ENCODE data around the gene C1QTNF5. TPM values are rescaled to one million over a fixed set of nuclear protein-coding genes. Genes with fewer than 3 reads are reported as not detected.

The C1QTNF5 gene
- total and polyA plus RNA-seq, 2 experiments from 2014 or later = 13.7 to 18.0 TPM

GRCh38 chr11:119307974-119308373 is 32.7 kb downstream of the C1QTNF5 start:
- H3K9me2 ChIP-seq (replicated peaks; ENCODE audit: insufficient read depth) = no peaks in the 10 kb centered on the region
- no peak overlapping the region for H3K27ac ChIP-seq
- H3K9me3 ChIP-seq (ENCODE audit: low read depth) = no peaks in the 10 kb centered on the region
- H3K79me2 ChIP-seq = no peaks in the 10 kb centered on the region
- H3K4me2 ChIP-seq = no peak overlapping the region
- DNase-seq (ENCODE audit: low spot score) = no peak
- TF ChIP-seq EZH2 (IDR thresholded peaks at IDR 0.05; ENCODE audit: borderline replicate concordance) (no peak), EZH2phosphoT487 (IDR thresholded peaks at IDR 0.05; ENCODE audit: low read depth, severe bottlenecking, unreplicated experiment) (no peak), CTCF (IDR thresholded peaks at IDR 0.05; ENCODE audit: poor library complexity) (no peak)
- 95% methylated on average over 5 of the region's 5 CpGs for WGBS (ENCODE audit: low lambda C conversion rate, missing lambda C conversion rate)
- no peak overlapping the region for H3K4me3 ChIP-seq
- no peak overlapping the region for H2AFZ ChIP-seq
- H3K27me3 ChIP-seq = no peaks in the 10 kb centered on the region
- no peaks in the 10 kb centered on the region for H4K20me1 ChIP-seq (ENCODE audit: insufficient read depth, poor library complexity, severe bottlenecking)
- no peaks in the 10 kb centered on the region for H3K4me1 ChIP-seq (ENCODE audit: insufficient read depth)
- H3K36me3 ChIP-seq (replicated peaks; ENCODE audit: insufficient read depth, low read depth) = no peaks in the 10 kb centered on the region

GRCh38 chr11:119307219-119307618 is 33.5 kb downstream of the C1QTNF5 start:
- Histone ChIP-seq H2AFZ (no peak overlapping the region), H3K27me3 (no peaks in the 10 kb centered on the region), H3K9me3 (ENCODE audit: low read depth) (no peaks in the 10 kb centered on the region), H3K4me2 (no peak overlapping the region), H3K4me3 (no peak overlapping the region), H4K20me1 (ENCODE audit: insufficient read depth, poor library complexity, severe bottlenecking) (no peaks in the 10 kb centered on the region), H3K4me1 (ENCODE audit: insufficient read depth) (no peaks in the 10 kb centered on the region), H3K36me3 (replicated peaks; ENCODE audit: insufficient read depth, low read depth) (no peaks in the 10 kb centered on the region), H3K9me2 (replicated peaks; ENCODE audit: insufficient read depth) (no peaks in the 10 kb centered on the region), H3K27ac (no peak overlapping the region), H3K79me2 (no peaks in the 10 kb centered on the region)
- TF ChIP-seq CTCF (IDR thresholded peaks at IDR 0.05; ENCODE audit: poor library complexity) (no peak), EZH2 (IDR thresholded peaks at IDR 0.05; ENCODE audit: borderline replicate concordance) (no peak), EZH2phosphoT487 (IDR thresholded peaks at IDR 0.05; ENCODE audit: low read depth, severe bottlenecking, unreplicated experiment) (no peak)
- no peak for DNase-seq (ENCODE audit: low spot score)
- WGBS (ENCODE audit: low lambda C conversion rate, missing lambda C conversion rate) = 79% methylated on average over 1 of the region's 1 CpG

- no peak overlapping the region for H2AFZ ChIP-seq
- no peaks in the 10 kb centered on the region for H3K9me3 ChIP-seq (ENCODE audit: low read depth)
- H3K36me3 ChIP-seq (replicated peaks; ENCODE audit: insufficient read depth, low read depth) = no peaks in the 10 kb centered on the region
- no peaks in the 10 kb centered on the region for H3K9me2 ChIP-seq (replicated peaks; ENCODE audit: insufficient read depth)
- no peaks in the 10 kb centered on the region for H3K79me2 ChIP-seq
- DNase-seq (ENCODE audit: low spot score) = no peak
- no peaks in the 10 kb centered on the region for H3K4me1 ChIP-seq (ENCODE audit: insufficient read depth)
- no peak overlapping the region for H3K4me3 ChIP-seq
- 83% methylated on average over 5 of the region's 5 CpGs for WGBS (ENCODE audit: low lambda C conversion rate, missing lambda C conversion rate)
- H3K27ac ChIP-seq = no peak overlapping the region
- H4K20me1 ChIP-seq (ENCODE audit: insufficient read depth, poor library complexity, severe bottlenecking) = no peaks in the 10 kb centered on the region
- TF ChIP-seq CTCF (IDR thresholded peaks at IDR 0.05; ENCODE audit: poor library complexity) (no peak), EZH2phosphoT487 (IDR thresholded peaks at IDR 0.05; ENCODE audit: low read depth, severe bottlenecking, unreplicated experiment) (no peak), EZH2 (IDR thresholded peaks at IDR 0.05; ENCODE audit: borderline replicate concordance) (no peak)
- H3K4me2 ChIP-seq = no peak overlapping the region
- no peaks in the 10 kb centered on the region for H3K27me3 ChIP-seq
These were observed 34.3 kb downstream of the C1QTNF5 start for GRCh38 chr11:119306373-119306890.

Measured in hepatocyte (in vitro differentiated cells).